Activated T-cell treated with anti-CD3 and anti-CD28 coated beads, Interleukin-2, amount 50 U/mL, for 72 hours (primary cell): ENCODE measurements around the gene TMEM201. TPM values are rescaled to one million over a fixed set of nuclear protein-coding genes. Genes with fewer than 3 reads are reported as not detected.

Experiments used
- ATAC-seq, 2 donors: fragments of 150-1000 bp; cut with Tn5 transposase; replicated peaks in 1 of 2; 2 replicates each; pipeline ENCODE4 v1.10.0; 2021; ENCODE audit warnings: moderate library complexity in 2 of 2, mild to moderate bottlenecking in 1 of 2
- DNase-seq, 2 donors: peaks; one replicate each; pipeline ENCODE4 v3.0.0; 2021 to 2022; ENCODE audit warnings: mixed read lengths in 1 of 2
- H3K27ac Mint-ChIP-seq: one replicate; pipeline ENCODE4 v1.8.0; 2022; ENCODE audit warnings: mild to moderate bottlenecking, moderate library complexity, mixed read lengths
- H3K27me3 Mint-ChIP-seq: one replicate; pipeline ENCODE4 v1.8.0; 2022; ENCODE audit warnings: low read depth, mixed read lengths
- H3K36me3 Mint-ChIP-seq, 2 donors: one replicate each; pipeline ENCODE4 v1.8.0; 2022; ENCODE audit warnings: mixed read lengths in 2 of 2, mild to moderate bottlenecking in 1 of 2; ENCODE audit not compliant: insufficient read depth in 2 of 2
- H3K4me1 Mint-ChIP-seq: one replicate; pipeline ENCODE4 v1.8.0; 2022; ENCODE audit warnings: low read depth, mixed read lengths
- H3K4me3 Mint-ChIP-seq, 2 donors: one replicate each; pipeline ENCODE4 v1.8.0; 2022; ENCODE audit warnings: mild to moderate bottlenecking in 2 of 2, mixed read lengths in 2 of 2, moderate library complexity in 2 of 2
- H3K9me3 Mint-ChIP-seq, 2 donors: one replicate each; pipeline ENCODE4 v1.8.0; 2022; ENCODE audit warnings: mixed read lengths in 2 of 2
- total RNA-seq, 2 donors: library from RNA; stranded (reverse); gene quantifications; one replicate each; pipeline ENCODE4 v1.2.3, GENCODE V29; 2022

Gene TMEM201
- total RNA-seq, 2 donors from 2014 or later: 9.3 to 14.0 TPM

DNA sequence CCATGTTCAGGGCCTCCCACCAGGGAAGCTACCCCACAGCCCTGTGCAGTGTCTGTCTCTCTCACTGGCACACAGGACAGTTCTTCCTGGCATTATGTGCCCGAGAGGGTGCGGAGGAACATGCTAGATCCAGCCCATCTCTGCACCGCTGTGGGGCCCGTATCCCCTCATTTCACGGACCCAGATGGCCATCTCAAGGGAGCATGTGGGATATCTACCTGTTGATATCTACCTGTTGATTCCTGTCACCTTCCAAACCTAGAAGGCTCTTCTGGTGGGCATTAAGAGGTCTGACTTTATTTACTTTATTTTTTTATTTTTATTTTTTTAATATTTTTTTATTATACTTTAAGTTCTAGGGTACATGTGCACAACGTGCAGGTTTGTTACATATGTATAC is 74.5 kb downstream of the TMEM201 start:
- Mint-ChIP-seq H3K27me3 (no peaks in the 10 kb centered on the region), H3K4me1 (peaks cover 76% of the 10 kb centered on the region), H3K4me3 (no peak overlapping the region), H3K9me3 (no peaks in the 10 kb centered on the region), H3K27ac (peak overlapping the region; percentile 60), H3K36me3 (peaks cover 14 to 38% of the 10 kb centered on the region in 2 donors)
- DNase-seq: no peak
- no peak for ATAC-seq

Other genes starting within 250 kb of the TMEM201 start
- 1 to 10 TPM; 5.9 to 7.0 TPM for gene SLC25A33, start 49.4 kb upstream of the TMEM201 start, total RNA-seq
- gene PIK3CD, start 62.8 kb downstream of the TMEM201 start, total RNA-seq: 100 to 1,000 TPM; 149 to 162 TPM
- 10 to 100 TPM; 31.7 to 34.1 TPM for gene CLSTN1, start 235.1 kb downstream of the TMEM201 start, total RNA-seq